IMR-90 (cell line): ENCODE measurements around the gene FBXL13.

Experiments used
- USF2 ChIP-seq: fragments of 150-350 bp; IDR thresholded peaks from 2 replicates; pipeline ENCODE4 v1.6.1; 2017; ENCODE audit warnings: mild to moderate bottlenecking, antibody characterized with exemption, low read length, low read depth
- TF ChIP-seq, protein P1 (sequence below): conservative IDR thresholded peaks from 2 replicates; pipeline ENCODE4 v1.5.1; 2012; ENCODE audit warnings: mild to moderate bottlenecking, low read depth, low read length, improper control_type of control experiment

GRCh38 chr7:102890292-102890970 is 184.2 kb downstream of the FBXL13 start:
- no peak for TF ChIP-seq USF2
- TF ChIP-seq, protein P1, sequence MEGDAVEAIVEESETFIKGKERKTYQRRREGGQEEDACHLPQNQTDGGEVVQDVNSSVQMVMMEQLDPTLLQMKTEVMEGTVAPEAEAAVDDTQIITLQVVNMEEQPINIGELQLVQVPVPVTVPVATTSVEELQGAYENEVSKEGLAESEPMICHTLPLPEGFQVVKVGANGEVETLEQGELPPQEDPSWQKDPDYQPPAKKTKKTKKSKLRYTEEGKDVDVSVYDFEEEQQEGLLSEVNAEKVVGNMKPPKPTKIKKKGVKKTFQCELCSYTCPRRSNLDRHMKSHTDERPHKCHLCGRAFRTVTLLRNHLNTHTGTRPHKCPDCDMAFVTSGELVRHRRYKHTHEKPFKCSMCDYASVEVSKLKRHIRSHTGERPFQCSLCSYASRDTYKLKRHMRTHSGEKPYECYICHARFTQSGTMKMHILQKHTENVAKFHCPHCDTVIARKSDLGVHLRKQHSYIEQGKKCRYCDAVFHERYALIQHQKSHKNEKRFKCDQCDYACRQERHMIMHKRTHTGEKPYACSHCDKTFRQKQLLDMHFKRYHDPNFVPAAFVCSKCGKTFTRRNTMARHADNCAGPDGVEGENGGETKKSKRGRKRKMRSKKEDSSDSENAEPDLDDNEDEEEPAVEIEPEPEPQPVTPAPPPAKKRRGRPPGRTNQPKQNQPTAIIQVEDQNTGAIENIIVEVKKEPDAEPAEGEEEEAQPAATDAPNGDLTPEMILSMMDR = no peak
